ENCODE results near the gene SBSN.

The SBSN gene

DNA sequence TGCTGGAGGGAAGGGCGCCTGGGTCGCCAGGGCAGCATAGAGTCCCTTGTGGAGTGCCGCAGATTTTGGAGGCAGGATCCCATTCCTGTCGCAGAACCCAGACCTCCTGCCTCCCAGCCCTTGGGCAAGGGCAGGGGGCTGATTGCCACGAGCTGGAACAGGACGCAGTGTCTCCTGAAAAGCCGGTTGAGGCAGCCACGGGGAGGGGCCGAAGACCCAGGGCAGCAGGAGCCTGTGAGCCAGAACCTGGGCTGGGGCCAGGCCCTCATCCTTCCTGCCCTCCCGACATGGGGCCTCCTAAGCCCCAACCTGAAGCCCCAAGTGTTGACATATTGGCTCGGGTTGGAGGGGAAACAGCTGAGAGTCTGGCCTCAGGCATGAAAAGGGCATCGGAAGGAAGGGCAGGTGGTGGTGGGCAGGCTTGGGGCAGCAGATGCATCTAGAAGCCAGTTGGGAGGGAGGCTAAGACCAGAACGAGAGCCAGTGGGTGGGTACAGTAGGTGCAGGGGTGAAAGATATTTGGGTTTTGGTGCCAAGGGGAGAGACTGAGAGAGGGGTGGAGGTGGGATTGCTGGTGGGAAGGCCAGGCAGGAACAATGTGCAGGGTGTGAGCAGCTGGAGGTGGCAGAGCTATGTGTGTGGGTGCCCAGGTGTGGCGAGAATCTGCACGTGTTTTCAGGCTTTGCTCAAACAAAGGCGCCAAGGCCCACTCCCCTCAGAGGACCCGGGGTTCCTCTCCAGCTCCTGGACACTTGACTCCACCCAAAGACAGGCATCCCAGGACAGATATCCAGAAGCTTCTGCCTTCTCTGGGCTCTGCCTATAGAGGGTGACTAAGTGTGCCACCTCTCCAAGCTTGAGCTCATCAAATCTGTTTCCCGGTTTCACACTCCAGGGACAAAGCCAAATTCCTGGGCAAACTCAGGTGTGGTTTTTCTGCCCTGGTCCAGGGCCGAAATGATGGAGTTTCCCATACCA lies 1.4 kb upstream of the SBSN start:
- FAIRE-seq: no peak

DNA sequence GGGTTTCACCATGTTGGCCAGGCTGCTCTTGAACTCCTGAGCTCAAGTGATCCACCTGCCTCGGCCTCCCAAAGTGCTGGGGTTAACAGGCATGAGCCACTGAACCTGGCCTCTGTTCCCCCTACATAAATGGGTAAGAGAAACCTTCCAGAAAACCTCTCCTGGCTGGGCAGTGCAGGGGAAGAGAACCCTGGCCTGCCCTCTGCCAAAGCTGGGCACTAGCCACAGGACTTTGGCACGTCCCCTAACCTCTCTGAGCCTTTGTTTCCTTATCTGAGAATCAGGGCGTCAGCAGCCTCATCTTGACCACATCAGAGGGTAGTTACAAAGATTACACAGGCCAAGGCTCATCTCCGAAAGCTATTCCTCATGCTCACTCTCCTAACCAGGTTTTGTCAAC lies 2.2 kb downstream of the SBSN start:
- no peak for FAIRE-seq

DNA sequence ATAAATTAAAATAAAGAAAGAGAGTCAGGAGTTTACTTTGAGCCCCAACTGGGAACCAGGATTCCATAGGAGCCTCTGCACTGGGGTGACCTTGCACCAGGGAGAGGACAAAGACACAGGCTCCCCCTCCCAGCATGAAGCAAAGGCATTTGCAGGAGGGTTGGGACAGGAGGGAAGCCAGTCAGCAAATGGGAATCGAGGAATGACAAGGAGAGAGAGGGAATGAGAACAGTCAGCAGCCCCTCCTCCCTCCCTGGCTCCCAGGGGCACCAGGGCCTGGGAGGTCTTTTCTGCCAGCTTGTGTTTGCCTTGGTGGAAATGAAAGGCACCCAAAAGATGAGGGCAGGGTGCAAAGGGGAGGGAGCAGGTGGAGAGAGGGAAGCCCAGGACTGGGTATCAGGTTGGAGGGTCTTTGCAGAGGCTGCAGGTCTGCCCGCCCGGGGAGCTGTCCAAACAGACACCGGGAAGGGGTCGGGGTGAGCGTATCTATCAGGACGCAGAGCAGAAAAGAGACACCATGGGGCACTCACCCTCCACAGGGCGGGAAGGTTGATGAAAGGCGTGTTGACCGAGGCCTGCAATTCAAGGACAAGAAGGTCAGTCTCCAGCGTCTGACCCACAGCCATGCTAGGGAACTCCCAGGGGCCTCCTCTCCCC lies 3.8 kb downstream of the SBSN start:
- no peak for FAIRE-seq

DNA sequence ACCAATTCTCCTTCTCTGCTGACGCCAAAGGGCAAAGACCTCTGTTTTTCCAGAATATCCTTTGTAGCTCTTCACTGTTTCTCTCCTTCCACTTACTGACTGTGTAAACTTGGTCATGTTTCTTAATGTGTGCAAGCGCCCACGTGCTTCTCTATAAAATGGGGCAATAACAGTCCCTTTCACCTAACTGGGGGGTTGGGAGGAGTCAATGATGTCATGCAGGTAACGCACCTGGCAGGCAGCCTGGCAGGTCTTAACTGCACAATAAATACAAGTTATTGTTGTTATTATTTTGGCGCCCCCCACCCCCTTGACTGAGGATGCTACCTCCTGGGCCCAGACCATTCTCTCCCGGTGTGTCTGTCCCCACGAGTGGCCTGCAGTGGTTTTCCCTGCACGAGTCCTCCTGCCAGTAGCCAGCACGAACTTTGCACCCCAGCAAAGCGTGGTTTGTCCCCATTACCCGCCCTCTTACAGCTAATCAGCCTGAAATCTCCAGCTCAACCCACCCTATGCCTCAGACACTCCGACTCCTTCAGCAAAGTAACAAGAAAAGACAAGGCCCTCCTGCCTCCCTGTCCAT lies 5.3 kb downstream of the SBSN start:
- FAIRE-seq: no peak

DNA sequence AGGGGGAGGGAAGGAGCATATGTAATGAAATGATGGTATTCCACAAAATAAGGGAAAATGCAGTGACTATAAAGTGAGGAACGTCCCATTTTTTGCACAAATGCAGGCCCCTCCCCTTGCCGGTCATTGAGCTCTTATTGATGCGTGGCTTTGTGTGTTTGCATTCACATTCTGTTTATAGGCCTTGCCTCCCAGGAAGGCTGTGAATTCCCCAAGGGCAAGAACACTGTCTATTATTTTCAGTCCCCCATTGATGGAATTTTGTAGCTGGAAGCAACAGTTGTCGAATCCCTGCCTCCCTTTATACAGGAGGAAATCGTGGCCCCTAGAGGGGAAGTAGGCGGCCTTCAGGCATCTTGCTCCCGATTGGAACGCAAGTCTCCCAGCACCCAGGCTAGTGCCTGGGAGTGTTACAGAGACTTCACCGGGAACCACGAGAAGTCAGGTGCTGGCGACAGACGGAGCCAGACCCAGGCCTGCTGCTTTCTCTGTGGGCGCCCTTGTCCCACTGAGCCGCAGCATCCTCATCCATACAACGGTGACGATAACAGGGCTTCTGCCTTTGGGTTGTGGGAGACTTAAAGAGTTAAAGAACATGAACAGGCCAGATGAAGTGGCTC lies 6.9 kb downstream of the SBSN start:
- FAIRE-seq: no peak

DNA sequence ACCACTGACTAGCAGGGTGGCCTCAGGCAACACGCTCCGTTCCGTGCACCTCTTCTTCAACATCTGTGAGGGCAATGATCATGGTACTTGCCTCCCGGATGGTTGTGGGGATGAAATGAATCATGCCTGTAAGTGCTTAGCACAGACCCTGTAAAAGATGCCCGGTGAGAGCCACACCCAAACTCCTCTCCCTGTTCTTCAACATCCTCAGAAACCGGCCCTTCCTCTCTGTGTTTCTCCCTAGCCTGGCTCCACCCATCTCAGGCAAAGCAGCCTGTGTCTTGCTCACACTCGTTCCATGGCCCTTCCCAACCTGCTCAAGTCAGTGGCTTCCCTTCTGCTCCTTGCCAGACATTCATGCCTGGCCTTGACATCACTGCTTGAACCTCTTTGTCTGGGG lies 8.8 kb downstream of the SBSN start:
- FAIRE-seq: no peak

DNA sequence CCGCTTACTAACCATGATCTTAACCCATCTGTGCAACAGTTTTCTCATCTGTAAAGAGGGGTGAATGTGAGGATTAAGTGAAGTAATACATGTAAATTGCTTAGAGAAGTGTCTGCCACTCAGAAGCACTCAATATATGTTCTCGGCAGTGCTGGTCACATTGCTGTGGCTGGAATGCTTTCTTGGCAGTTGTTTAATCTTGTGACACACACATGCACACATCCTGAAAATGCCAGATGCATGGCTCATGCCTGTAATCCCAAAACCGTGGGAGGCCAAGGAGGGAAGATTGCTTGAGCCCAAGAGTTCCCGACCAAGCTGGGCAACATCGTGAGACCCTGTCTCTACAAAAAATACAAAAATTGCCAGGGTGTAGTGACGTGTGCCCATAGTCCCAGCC lies 9.8 kb downstream of the SBSN start:
- FAIRE-seq: no peak

DNA sequence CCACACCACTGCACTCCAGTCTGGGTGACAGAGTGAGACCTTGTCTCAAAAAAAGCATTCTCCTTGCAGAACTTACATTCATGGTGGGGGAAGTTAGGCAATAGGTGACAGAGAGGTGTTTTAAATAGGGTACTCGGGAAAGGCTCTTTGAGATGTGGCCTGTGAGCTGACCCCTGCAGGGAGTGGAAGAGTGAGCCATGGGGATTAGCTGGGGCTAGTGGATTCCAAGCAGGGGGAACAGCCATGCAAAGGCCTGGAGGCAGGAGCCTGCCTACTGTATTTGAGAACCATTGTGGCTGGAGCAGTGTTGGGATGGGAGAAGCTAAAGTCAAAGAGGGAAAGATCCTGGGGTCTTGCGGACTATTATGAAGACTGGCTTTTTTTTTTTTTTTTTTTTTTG lies 10.8 kb downstream of the SBSN start:
- no peak for FAIRE-seq

DNA sequence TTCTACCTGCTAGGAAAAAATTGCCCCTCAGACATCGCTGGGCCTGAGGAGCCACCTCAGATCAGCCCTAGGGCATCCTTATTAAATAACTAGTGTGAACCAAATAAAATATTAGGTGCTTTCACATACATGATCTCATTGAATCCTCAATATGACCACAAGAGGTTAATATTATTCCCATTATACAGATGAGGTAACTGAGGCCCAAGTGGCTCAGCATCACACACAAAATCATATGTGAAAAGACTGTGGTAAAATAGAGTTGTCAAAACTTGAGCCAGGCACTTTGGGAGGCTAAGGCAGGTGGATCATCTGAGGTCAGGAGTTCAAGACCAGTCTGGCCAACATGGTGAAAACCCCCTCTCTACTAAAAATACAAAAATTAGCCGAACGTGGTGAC lies 11.8 kb downstream of the SBSN start:
- FAIRE-seq: no peak

DNA sequence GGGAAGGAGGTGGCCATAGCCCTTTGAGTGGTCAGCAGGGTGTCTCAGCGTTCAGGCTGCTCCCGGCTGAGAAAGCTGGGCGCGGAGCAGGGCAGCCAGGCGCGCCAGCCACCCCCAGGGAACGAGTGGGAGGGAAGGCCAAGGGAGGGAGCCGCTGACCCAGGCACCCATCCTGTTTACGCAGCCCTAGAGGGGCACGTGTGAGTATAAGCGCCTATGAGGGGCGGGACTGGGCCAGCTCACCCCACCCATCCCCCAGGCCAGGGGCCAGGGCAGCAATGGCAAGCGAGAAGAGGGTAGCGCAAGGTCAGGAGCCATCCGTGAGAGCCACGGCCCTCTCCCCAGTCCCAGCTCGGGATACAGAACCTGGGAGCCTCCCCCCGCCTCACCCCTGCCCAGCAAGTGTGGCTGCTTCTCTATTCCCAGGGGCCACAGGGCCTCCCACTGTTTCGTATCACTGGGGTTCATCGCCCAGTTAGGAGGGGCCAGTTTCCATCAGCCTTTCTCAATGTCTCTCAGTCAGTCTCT lies 13.8 kb downstream of the SBSN start:
- FAIRE-seq: no peak

DNA sequence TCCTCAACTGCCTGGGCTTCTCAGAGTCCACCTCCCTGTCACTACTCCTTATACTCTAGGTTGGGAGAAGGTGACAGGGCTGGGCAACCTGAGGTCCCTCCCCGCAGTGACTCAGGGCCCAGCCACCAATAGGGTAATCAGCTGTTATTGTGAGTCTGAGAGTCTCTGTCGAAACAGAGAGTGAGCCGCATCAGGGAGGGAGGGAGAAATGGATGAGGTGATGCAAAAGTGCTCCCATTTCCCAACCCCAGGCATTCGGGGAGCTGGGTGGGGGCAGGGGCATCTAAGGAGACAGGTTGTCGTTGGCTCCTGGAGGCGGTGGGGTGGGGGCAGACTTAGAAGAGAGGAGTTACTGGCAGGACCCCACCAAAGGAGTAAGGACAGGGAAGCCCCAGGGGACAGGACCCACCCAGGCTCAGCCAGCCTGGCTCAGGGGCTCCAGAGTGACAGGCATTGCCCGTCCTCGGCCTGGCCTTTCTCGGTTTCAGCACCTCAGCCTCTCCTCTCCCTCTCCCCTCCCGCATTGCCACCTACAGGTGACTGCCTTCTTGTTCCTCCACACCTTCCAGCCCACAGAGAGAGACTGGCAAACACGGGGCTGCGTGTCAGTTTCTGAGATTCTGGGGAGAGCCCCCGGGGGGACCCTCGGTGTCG lies 14.4 kb downstream of the SBSN start, which contains the start of gene DMKN:
TSS of gene DMKN (minus strand) at position 22 of the 654 bp plus-strand sequence. CDS start 174 bp downstream, outside the sequence.
- FAIRE-seq: no peak

DNA sequence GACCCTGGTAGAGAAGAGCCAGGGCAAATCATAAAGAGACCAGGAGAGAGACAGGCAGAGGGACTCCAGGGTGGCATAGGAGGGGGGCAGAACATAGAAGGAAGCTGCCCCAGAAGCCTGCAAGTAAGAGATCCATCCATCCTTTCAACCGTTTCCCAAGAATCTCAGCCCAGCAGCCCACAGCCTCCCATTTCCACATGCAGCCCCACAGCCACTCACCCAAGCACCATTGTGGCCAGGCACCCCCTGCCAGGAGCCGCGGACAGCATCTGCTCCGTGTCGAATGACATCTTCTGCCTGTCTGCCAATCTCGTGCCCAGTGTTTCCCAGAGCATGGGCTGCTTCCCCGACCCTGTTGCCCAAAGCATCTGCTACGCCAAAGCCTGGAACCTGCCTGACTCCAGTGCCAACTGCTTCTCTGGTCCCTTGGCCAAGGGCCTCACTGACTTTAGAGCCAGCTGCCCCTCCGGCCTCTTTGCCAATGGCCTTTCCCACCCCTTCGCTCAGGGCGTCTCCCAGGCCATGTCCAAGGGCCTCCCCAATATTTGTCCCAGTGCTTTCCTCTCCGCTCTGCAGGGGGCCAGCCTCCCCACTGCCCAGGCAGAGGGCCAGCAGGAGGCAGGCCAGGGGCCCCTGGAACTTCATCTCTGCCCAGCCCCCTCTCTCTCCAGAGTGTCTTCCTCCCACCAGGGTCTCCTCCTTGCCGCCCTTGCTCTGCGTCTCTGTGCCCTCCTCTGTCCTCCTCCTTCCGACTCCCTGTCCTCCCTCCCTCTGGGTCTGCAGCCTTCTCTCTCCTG lies 15.1 kb downstream of the SBSN start:
- FAIRE-seq: no peak

DNA sequence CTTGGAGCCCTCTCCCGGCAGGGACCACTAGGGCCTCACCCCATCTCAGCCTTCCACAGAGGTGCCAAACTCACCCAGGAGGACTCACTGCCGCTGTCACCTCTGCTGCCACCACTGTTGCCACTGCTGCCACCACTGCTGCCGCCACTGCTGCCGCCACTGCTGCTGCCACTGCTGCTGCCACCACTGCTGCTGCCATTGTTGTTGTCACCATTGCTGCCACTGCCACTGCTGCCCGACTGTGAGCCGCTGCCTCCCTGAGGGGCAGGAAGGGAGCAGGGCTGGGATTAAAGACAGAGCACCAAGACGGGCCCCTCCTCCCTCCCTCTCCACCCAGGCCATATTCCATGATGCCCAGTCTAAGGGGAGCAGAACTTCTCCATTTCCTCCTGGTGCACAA lies 16.8 kb downstream of the SBSN start:
- no peak for FAIRE-seq

DNA sequence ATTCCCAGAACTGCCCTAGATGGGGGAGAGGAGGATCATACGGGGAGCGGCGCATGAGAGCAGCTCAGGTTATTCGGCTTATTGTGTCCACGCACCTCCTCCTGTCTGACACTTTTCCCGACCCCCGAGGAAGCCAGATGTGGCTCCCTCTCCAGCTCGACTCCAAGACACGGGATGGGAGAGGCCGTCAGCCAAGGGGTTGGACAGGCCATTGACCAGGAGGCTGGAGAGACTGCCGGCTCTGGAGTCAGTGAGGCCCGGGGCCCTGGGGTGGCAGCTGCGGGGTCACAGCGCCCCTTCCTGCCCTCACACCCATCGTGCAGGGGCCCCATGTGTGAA lies 17.5 kb downstream of the SBSN start:
- FAIRE-seq: no peak

DNA sequence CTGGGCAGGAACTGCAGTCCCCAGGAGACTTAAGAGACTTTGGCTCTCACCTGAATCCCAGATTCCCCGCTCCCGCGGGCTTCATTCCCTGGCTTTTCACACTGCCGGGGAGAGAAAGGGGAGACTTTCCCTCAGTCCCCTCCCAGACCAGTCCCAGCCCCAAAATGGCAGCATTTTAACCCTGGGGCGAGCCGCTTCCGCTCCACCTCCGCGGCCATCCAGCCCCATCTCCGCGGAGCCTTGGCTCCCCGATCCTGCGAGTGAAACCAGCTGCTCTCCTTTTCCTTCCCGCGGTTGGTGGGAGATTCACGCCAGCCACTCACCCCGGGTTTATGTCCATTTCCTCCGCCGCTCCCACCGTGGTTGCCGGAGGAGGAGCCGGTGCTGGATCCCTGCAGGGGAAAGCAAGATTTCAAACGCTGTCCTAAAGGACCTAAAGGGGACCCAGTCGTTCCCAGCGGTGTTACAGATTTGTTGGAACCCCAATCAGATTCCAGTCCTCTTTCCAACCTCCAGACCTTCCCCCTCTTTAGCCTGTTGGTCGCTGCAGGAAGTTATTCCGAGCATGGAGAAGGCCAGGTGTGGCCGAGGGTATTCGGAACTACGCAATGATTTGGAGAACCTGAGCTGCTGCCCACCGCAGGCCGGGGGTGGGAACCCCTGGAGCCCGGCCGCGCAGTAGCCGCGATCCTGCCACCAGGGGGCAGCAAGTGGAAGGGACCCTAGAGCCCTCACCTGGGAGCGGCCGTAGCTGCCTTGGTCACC lies 18.1 kb downstream of the SBSN start:
- FAIRE-seq: no peak

DNA sequence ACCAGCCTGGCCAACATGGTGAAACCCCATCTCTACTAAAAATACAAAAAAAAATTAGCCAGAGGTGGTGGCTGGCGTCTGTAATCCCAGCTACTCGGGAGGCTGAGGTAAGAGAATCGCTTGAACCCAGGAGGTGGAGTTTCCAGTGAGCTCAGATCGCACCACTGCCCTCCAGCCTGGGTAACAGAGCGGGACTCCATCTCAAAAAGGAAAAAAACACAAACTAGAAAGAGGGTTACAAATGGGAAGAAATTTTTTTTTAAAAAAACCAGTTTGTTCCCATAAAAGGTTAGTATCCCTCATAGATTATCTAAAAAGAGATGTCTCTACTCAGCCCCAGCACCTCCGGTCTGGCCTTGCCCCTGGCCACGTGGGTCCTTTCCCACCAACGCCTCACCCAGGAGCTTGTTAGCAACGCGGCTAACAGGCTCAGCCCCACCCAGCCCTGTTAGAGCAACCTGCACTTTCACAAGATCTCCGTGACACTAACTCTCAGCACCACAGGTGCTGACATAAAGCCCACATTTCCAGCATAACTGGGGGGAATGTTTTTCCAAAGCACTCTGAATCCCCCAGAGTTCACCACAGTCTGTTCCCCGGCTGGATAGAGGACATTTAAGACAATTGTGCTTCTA lies 19.0 kb downstream of the SBSN start:
- no peak for FAIRE-seq

DNA sequence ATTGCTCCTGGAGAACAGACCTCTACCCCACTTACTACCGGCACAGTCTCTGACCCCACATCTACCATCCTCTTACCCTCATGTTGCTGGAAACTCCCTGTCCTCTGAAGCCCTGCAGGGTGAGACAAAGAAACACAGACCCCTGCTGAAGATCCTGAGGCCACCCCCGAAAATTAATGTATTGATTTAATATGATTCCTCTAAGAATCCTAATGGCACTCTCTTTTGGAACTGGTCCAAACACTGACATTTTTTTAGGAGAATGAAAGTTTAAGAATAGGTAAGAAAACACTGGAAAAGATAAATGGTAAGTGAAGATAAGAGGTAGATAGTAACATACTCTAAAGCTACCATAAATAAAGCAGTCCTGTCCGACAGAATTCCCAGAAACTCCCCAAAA lies 20.0 kb downstream of the SBSN start:
- FAIRE-seq: no peak

DNA sequence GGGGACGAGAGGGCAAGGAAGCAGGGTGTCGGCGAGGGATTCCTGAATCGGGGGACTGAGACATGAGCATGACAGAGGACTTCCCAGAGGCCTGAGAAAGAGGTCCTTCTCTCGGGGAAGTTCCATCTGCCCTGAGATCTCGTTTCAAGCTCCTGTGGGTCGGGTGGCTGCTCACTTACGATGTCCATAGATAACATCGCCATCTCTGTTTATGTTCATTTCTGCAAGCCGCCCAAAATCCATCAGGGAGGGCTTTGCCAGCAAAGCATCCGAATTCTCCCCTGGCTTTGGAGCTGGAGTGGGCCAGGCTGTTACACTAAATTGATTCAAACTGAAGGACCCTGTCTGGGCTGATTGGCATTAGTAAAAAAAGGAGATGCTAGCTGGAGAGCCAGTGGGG lies 20.6 kb downstream of the SBSN start:
- no peak for FAIRE-seq

DNA sequence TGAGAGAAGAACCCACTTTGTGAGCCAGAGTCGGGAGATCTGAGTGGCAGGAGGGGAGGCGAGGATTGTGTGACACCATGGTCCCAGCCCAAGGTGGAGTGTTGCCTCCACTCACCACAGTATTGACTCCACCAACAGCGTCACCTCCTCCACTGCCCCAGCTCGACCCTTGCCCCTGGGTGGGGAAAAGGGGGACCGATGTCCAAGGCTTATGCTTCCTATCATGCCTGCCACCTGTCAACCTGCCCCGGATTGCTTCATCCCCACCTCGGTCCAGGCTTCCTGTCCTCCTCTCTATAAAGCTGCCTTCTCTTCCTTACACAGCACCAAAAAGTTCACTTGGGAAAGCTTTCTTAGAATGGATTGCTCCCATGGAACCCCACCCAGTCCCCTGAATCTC lies 22.1 kb downstream of the SBSN start:
- no peak for FAIRE-seq

DNA sequence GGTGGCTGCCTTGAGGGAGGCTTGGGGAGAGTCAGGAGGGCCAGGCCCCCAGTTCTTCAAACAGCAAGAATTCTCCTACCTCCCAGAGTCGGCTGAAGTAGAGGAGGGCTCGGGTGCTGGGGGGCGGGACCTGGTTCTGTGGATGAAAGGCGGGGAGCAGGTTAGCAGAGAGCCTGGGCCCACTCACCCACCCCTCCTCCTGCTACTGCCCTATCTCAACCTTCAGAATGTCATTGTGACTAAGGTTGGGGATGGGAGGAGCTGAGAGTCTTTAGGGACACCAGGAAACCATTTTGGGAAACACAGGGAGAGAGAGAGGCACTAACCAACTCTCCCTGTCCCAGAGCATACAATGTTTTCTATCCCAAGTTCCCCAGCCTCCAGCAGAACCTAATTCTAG lies 25.4 kb downstream of the SBSN start:
- FAIRE-seq: no peak
